Stomach smooth muscle (tissue), 2 donors: ENCODE measurements around the gene TTLL9.

ENCODE experiments used
- H3K27ac ChIP-seq: one replicate; pipeline ENCODE4 v1.7.0; 2013; ENCODE audit warnings: mild to moderate bottlenecking, low read length, inconsistent platforms
- H3K27me3 ChIP-seq, 2 donors: one replicate each; pipeline ENCODE4 v1.7.0; 2013; ENCODE audit warnings: low read length in 2 of 2; ENCODE audit not compliant: insufficient read depth in 2 of 2, control insufficient read depth in 1 of 2
- H3K36me3 ChIP-seq, 2 donors: one replicate each; pipeline ENCODE4 v1.7.0; 2013; ENCODE audit warnings: low read length in 2 of 2; ENCODE audit not compliant: control insufficient read depth in 2 of 2, insufficient read depth in 2 of 2
- H3K4me1 ChIP-seq: one replicate; pipeline ENCODE4 v1.7.0; 2013; ENCODE audit warnings: low read length; ENCODE audit not compliant: control insufficient read depth, insufficient read depth
- H3K4me3 ChIP-seq, 2 donors: one replicate each; pipeline ENCODE4 v1.7.0; 2013; ENCODE audit warnings: low read length in 2 of 2
- H3K9ac ChIP-seq, 2 donors: one replicate each; pipeline ENCODE4 v1.7.0; 2013; ENCODE audit warnings: low read length in 2 of 2, mild to moderate bottlenecking in 1 of 2
- H3K9me3 ChIP-seq, 2 donors: one replicate each; pipeline ENCODE4 v1.7.0; 2013; ENCODE audit warnings: low read length in 2 of 2; ENCODE audit not compliant: control insufficient read depth in 2 of 2
- donor health status: healthy.
- donor health status: Pancreatic carcinoma.

The TTLL9 gene

GRCh38 chr20:31896049-31896448, 25.6 kb downstream of the TTLL9 start:
- Histone ChIP-seq H3K4me1 (no peaks in the 10 kb centered on the region), H3K27ac (no peak overlapping the region)

GRCh38 chr20:31897541-31897940, 27.1 kb downstream of the TTLL9 start:
- Histone ChIP-seq H3K9ac (no peak overlapping the region), H3K36me3 (no peaks in the 10 kb centered on the region), H3K4me1 (no peaks in the 10 kb centered on the region), H3K9me3 (no peaks in the 10 kb centered on the region), H3K27ac (no peak overlapping the region), H3K4me3 (no peak overlapping the region), H3K27me3 (peaks cover 0 to 3% of the 10 kb centered on the region in 2 donors)

More at GRCh38 chr20:31896049-31896448, 25.6 kb downstream of the TTLL9 start:
- Histone ChIP-seq H3K27me3 (no peaks in the 10 kb centered on the region), H3K9me3 (no peaks in the 10 kb centered on the region), H3K4me3 (no peak overlapping the region), H3K36me3 (no peaks in the 10 kb centered on the region), H3K9ac (no peak overlapping the region)

- H3K27ac ChIP-seq: no peak overlapping the region
- H3K9ac ChIP-seq: no peak overlapping the region
- H3K27me3 ChIP-seq: peaks cover 0 to 3% of the 10 kb centered on the region in 2 donors
- no peaks in the 10 kb centered on the region for H3K36me3 ChIP-seq
- H3K4me3 ChIP-seq: no peak overlapping the region
- no peaks in the 10 kb centered on the region for H3K4me1 ChIP-seq
- H3K9me3 ChIP-seq: no peaks in the 10 kb centered on the region
These were observed 31.2 kb downstream of the TTLL9 start for GRCh38 chr20:31901615-31902014.

- Histone ChIP-seq H3K9ac (no peak overlapping the region), H3K9me3 (no peaks in the 10 kb centered on the region), H3K27me3 (peaks cover 0 to 3% of the 10 kb centered on the region in 2 donors), H3K4me3 (no peak overlapping the region), H3K4me1 (no peaks in the 10 kb centered on the region), H3K36me3 (no peaks in the 10 kb centered on the region), H3K27ac (no peak overlapping the region)
These were observed 33.4 kb downstream of the TTLL9 start for GRCh38 chr20:31903627-31904386.

GRCh38 chr20:31906001-31906400, 35.6 kb downstream of the TTLL9 start:
- peaks cover 0 to 3% of the 10 kb centered on the region in 2 donors for H3K27me3 ChIP-seq
- no peaks in the 10 kb centered on the region for H3K9me3 ChIP-seq
- H3K27ac ChIP-seq: no peak overlapping the region
- H3K4me3 ChIP-seq: no peak overlapping the region
- H3K4me1 ChIP-seq: no peaks in the 10 kb centered on the region
- no peak overlapping the region for H3K9ac ChIP-seq
- H3K36me3 ChIP-seq: no peaks in the 10 kb centered on the region

GRCh38 chr20:31907046-31907445, 36.6 kb downstream of the TTLL9 start:
- H3K4me3 ChIP-seq: no peak overlapping the region
- H3K27ac ChIP-seq: no peak overlapping the region
- peaks cover 0 to 2% of the 10 kb centered on the region in 2 donors for H3K27me3 ChIP-seq
- H3K4me1 ChIP-seq: no peaks in the 10 kb centered on the region
- H3K9ac ChIP-seq: no peak overlapping the region
- no peaks in the 10 kb centered on the region for H3K36me3 ChIP-seq
- H3K9me3 ChIP-seq: no peaks in the 10 kb centered on the region

- Histone ChIP-seq H3K27me3 (no peaks in the 10 kb centered on the region), H3K27ac (no peak overlapping the region), H3K4me3 (no peak overlapping the region), H3K9ac (no peak overlapping the region), H3K36me3 (no peaks in the 10 kb centered on the region), H3K9me3 (no peaks in the 10 kb centered on the region), H3K4me1 (no peaks in the 10 kb centered on the region)
These were observed 37.6 kb downstream of the TTLL9 start for GRCh38 chr20:31908016-31908415.

GRCh38 chr20:31908424-31908823, 38.0 kb downstream of the TTLL9 start:
- no peaks in the 10 kb centered on the region for H3K36me3 ChIP-seq
- H3K9me3 ChIP-seq: no peaks in the 10 kb centered on the region
- no peak overlapping the region for H3K9ac ChIP-seq
- H3K4me1 ChIP-seq: no peaks in the 10 kb centered on the region
- no peak overlapping the region for H3K27ac ChIP-seq
- no peak overlapping the region for H3K4me3 ChIP-seq
- H3K27me3 ChIP-seq: peaks cover 0 to 2% of the 10 kb centered on the region in 2 donors

- Histone ChIP-seq H3K27ac (no peak overlapping the region), H3K27me3 (peaks cover 0 to 2% of the 10 kb centered on the region in 2 donors), H3K4me3 (no peak overlapping the region), H3K9me3 (no peaks in the 10 kb centered on the region), H3K4me1 (no peaks in the 10 kb centered on the region), H3K9ac (no peak overlapping the region), H3K36me3 (no peaks in the 10 kb centered on the region)
These were observed 39.0 kb downstream of the TTLL9 start for GRCh38 chr20:31909253-31910070.

GRCh38 chr20:31910071-31910803, 39.8 kb downstream of the TTLL9 start:
- H3K36me3 ChIP-seq: no peaks in the 10 kb centered on the region
- H3K9me3 ChIP-seq: no peaks in the 10 kb centered on the region
- H3K27me3 ChIP-seq: peaks cover 0 to 2% of the 10 kb centered on the region in 2 donors
- H3K4me1 ChIP-seq: no peaks in the 10 kb centered on the region
- no peak overlapping the region for H3K4me3 ChIP-seq
- no peak overlapping the region for H3K9ac ChIP-seq
- no peak overlapping the region for H3K27ac ChIP-seq
